CD4-positive, alpha-beta T cell treated with Interleukin-2 at 100 ng/mL for 4 hours (primary cell): ENCODE measurements around the gene COASY.
A peak's percentile ranks its signal among the peaks of the same experiment; 100 is the strongest.
"Not testable (repeated sequence)": the region's sequence is repeated elsewhere in the genome, so short reads cannot be mapped to it uniquely, and the experiment has no call there.

Experiments used
- DNase-seq: peaks from one replicate; pipeline ENCODE4 v3.0.0-alpha.2; 2020; ENCODE audit warnings: low spot score

COASY gene

DNA sequence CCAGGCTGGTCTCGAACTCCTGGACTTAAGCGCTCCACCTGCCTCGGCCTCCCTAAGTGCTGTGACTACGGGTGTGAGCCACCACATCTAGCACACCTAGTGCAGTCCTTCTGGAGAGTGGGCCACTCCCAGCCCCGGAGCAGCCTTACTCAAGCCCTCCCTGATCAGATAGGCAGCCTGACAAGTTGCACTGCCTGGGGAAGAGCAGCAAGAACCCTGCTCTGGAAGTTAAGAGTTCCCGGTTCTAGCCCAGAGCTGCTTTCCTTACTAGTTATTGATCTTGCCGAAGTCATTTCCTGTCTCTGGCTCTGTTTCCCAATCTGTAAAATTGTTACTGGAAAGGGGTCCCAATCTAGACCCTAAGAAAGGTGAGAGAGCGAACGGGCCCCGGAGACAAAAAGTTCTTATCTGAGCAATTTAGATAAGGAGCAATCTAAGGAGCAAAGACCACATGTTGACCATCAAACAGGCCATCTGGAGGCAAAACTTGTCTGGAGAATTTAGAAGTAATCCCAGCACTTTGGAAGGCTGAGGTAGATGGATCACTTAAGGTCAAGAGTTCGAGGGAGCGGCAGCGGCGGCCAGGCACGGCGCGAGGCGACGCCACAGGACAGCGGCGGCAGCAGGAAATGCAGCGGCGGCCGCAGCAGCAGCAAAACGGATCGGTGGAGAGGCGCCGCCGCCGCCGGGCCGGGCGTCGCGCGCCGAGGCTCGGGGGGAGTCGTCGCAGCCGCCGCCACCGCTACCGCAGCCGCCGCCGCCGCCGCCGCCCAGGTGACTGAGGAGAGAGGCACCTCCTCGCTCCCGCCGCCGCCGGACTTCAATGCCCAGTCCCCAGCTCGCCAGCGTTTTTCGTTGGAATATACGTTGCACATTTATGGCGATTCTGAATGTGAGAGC is 30.2 kb upstream of the COASY start:
- peak; percentile 45 for DNase-seq

DNA sequence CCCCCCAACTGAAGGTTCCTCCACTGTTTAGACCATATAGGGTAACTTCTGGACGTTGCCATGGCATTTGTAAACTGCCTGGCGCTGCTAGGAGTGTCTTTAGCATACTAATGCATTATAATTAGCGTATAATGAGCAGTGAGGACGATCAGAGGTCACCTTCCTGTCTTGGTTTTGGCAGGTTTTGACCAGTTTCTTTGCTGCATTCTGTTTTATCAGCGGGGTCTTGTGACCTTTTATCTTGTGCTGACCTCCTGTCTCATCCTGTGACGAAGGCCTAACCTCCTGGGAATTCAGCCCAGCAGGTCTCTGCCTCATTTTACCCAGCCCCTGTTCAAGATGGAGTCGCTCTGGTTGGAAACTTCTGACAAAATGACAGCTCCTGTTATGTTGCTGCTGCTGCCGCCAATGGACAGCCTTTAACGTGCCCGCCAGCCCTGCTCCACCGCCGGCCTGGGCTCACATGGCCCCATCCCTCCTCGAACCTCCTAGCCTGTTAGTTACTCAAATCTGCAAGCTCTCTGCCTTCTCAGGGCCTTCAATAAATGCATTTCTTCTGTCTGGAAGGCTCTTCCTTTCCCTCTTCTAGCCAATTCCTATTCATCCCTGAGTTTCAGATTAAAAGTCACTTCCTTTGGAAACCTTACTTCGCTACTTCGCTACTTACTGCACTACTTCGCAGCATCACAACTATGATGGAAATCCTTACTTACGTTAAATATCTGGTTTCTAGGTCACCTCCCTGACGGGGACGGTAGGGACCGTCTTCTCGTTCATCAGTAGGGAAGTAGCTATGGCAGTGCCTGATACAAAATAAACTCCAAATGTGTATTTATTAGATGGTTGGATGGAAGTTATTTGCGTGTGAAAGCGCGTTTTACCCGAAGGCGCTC is 26.5 kb upstream of the COASY start:
- no peak for DNase-seq

DNA sequence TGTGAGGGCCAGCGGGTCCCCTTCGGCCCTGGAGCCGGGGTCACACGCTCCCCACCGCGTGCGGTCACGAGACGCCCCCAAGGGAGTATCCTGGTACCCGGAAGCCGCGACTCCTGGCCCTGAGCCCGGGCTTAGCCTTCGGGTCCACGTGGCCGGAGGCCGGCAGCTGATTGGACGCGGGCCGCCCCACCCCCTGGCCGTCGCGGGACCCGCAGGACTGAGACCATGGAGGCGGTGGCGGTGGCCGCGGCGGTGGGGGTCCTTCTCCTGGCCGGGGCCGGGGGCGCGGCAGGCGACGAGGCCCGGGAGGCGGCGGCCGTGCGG is 25.9 kb upstream of the COASY start, which contains the start of gene NAGLU:
TSS of gene NAGLU (plus strand) at position 194 of the 324 bp plus-strand sequence. CDS start at position 226, 32 bp downstream.
- peak; percentile 80 for DNase-seq

DNA sequence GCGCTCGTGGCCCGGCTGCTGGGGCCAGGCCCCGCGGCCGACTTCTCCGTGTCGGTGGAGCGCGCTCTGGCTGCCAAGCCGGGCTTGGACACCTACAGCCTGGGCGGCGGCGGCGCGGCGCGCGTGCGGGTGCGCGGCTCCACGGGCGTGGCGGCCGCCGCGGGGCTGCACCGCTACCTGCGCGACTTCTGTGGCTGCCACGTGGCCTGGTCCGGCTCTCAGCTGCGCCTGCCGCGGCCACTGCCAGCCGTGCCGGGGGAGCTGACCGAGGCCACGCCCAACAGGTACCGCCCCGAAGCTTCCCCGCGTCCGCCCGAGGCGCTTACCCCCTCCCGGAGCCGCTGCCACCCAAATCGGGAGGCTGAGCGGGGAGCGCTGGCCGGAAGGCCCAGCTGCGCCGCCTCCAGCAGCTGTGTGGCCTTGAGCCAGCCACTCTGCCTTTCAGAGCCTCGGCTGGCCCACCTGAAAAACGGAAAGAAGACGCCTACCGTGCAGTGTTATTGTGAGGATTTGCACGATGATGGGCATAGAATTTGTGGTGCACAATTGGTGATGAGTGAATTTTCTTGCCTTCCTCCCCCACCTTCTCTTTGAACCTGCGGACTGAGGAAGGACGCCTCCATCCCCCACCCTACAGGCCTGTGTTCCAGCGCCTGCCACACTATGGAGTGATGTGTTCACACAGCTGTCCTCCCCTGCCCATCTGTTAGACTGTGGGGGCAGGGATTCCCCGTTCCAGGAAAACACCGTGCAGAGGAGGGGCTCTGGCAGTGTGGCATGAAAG is 25.4 kb upstream of the COASY start:
- peak; percentile 61 for DNase-seq

DNA sequence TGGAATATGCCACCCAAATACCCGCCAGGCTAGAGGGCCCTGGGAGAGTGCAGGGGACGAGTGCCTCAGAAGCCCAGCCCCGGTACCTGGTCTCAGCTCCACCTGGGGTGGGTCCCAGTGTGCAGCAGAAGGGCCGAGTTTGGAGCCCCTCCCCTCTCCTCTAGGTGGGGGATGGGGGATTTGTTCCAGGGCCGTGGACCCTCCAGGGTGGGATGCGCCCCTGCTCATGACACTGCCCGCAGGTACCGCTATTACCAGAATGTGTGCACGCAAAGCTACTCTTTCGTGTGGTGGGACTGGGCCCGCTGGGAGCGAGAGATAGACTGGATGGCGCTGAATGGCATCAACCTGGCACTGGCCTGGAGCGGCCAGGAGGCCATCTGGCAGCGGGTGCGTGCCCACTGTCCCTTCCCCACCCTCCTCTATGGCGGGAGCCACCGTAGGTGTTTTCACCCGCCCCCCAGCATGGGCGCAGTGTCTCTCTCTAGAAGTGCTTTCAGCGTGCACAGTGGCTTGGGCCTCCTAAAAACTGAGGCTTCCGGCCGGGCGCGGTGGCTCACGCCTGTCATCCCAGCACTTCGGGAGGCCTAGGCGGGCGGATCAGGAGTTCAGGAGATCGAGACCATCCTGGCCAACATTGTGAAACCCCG is 24.7 kb upstream of the COASY start:
- DNase-seq, result no peak

DNA sequence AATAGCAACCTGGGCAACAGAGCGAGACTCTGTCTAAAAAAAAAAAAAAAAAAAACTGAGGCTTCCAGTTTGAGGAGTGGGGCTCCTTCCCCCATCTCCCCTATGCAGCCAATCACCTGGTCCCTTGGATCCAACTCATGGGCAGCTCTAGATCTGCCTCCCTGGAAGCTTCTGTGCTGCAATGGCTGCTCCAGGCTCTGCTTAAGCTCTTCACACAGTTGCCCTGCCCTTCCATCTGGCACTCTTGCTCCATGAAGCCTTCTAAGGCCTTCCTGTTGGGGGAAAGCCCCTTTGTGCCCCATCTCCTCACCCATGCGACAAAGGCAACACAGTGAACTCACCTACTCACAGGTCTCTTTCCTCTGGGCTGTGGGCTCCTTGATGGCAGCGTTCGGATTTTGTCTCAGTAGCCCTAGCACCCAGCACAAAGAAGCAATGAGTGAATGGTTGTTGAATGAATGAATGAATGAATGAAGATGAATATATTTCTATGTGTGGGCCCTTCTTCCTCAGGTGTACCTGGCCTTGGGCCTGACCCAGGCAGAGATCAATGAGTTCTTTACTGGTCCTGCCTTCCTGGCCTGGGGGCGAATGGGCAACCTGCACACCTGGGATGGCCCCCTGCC is 24.0 kb upstream of the COASY start:
- no peak for DNase-seq

DNA sequence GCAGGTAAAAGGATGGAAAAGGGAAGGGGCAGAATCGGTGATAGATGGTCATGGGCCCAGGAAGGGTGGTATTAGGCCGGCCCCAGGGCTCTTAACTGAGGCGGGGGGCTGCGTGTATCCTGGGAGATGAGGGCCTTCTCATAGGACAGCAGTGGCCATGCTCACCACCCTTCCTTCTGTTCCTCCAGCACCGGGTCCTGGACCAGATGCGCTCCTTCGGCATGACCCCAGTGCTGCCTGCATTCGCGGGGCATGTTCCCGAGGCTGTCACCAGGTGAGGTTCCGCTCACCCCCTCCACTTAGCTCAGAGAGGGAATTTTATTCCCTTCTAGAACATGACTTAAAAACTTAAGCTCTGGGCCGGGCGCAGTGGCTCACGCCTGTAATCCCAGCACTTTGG is 23.5 kb upstream of the COASY start:
- DNase-seq, result no peak

DNA sequence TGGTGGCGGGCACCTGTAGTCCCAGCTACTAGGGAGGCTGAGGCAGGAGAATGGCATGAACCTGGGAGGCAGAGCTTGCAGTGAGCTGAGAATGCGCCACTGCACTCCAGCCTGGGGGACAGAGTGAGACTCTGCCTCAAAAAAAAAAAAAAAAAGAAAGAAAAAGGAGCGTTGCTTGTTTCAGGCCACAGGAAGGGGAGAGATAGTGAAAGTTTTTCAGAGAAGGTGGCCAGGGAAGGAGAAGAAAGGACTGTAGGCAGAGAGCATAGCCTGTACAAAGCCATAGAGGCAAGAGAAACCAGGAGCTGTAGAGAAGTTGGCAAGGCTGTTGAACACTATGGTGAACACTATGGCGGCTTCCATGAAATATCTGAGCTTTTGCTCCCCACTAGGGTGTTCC is 21.4 kb upstream of the COASY start:
- DNase-seq, result not testable (repeated sequence)

DNA sequence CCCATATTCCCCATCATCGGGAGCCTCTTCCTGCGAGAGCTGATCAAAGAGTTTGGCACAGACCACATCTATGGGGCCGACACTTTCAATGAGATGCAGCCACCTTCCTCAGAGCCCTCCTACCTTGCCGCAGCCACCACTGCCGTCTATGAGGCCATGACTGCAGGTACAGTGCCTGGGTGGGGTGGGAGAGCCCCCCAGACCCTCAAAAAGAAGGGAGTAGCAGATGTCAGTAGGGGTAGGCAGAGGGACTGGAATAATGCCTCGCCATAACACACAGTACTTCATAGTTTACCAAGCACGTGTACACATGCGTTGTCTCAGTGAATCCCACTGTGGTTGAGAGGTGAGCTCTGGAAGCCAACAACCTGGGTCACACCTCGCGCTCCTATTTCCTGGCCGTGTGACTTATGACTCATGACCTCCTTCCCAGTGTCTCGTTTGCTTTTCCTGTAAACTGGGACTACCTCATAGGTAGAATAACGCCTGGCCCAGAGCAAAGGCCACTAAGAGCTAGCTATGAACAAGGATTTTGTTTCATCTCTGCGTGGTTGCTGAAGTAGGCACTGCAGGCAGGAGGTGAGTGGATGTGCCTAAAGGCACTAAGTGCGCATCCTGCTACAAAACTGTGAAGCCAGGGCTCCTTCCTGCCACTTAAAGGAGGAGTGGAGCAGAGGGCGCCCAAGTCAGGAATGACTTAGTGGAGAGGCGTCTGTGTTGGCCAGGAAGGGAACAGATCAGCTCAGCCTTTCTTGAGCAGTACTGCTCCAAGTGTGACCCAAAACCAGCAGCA is 20.7 kb upstream of the COASY start:
- peak; percentile 51 for DNase-seq

DNA sequence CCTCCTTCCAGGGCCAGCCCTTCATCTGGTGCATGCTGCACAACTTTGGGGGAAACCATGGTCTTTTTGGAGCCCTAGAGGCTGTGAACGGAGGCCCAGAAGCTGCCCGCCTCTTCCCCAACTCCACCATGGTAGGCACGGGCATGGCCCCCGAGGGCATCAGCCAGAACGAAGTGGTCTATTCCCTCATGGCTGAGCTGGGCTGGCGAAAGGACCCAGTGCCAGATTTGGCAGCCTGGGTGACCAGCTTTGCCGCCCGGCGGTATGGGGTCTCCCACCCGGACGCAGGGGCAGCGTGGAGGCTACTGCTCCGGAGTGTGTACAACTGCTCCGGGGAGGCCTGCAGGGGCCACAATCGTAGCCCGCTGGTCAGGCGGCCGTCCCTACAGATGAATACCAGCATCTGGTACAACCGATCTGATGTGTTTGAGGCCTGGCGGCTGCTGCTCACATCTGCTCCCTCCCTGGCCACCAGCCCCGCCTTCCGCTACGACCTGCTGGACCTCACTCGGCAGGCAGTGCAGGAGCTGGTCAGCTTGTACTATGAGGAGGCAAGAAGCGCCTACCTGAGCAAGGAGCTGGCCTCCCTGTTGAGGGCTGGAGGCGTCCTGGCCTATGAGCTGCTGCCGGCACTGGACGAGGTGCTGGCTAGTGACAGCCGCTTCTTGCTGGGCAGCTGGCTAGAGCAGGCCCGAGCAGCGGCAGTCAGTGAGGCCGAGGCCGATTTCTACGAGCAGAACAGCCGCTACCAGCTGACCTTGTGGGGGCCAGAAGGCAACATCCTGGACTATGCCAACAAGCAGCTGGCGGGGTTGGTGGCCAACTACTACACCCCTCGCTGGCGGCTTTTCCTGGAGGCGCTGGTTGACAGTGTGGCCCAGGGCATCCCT is 18.5 kb upstream of the COASY start:
- DNase-seq, result no peak

DNA sequence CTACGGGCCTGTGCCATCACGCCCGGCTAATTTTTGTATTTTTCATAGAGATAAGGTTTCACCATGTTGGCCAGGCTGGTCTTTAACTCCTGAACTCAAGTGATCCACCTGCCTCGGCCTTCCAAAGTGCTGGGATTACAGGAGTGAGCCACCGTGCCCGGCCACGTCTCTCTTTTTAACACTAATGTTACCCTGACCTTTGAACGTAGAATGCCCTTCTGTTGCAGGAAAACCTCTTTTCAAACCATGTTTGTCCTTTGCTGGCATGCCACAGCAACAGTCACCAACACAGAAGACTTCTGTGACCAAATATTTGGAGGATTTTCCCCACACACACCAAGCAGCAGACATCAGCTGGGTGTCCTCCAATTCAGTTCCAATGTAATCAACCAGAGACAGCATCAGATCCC is 17.1 kb upstream of the COASY start:
- DNase-seq, result no peak

DNA sequence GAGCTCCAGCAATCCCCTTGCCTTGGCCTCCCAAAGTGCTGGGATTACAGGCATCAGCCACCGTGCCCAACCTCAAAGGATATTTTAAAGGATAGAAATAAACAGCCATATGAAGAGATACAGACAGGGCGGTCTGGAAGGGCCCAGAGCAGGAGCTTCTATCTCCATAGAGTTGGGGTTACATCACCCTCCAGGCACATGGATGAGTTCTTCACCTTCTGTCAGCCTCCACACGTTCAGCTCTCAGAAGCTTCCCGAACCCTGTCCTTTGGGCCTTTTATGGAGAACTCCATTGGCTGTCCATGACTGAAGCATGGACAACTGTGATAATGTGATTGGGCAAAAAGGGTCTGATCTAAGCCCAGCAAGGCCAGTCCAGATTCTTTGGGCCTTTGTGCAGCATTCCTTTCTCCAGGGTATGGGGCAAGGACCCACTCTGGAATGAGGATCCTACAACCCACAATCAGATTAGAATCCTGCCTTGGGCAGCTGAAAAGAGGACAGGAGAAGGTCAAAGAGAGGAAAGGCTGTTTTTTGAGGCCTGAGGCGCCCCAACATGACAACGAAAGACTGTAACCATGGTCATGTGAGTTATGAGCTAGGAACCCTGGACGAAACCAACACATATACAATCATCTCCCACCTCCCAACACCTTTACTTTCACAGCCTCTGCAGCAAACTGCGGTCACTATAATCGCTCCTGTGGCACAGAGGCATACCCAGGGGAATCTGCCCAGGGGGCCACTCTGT is 16.0 kb upstream of the COASY start:
- DNase-seq, result not testable (repeated sequence)

DNA sequence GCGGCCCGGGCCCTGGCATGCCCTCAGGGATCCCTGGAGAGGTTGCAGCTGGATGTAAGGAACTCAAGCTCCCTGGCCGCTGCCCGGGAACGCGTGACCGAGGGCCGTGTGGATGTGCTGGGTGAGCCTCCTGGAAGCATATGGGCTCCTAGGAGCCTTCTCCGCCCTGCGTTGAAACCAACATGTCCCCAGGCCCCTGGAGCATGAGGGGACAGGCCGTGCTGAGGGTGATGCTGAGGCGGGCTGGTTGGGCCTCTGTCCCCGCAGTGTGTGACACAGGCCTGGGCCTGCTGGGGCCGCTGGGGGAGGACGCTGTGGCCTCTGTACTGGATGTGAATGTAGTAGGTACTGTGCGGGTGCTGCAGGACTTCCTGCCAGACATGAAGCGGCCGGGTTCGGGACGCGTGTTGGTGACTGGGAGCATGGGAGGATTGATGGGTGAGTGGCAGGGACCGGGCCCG is 14.9 kb upstream of the COASY start:
- no peak for DNase-seq

DNA sequence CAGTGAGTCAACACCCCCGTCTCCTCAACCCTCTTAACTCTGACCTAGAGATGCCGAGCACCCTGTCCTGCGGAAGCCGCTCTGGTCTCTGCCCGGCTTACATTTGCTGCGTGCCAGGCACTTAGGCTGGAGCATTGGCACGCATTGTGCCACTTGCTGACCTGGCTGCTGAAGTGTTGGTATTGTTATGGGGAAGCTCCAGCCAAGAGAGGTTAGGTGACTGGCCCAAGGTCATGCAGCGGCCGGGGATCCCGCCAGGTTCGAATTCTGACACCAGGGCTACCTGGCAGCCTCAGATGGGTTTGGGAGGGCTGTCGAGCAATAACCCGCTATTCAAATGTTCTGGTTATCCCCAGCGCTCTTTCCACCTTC is 14.3 kb upstream of the COASY start:
- DNase-seq, result no peak

DNA sequence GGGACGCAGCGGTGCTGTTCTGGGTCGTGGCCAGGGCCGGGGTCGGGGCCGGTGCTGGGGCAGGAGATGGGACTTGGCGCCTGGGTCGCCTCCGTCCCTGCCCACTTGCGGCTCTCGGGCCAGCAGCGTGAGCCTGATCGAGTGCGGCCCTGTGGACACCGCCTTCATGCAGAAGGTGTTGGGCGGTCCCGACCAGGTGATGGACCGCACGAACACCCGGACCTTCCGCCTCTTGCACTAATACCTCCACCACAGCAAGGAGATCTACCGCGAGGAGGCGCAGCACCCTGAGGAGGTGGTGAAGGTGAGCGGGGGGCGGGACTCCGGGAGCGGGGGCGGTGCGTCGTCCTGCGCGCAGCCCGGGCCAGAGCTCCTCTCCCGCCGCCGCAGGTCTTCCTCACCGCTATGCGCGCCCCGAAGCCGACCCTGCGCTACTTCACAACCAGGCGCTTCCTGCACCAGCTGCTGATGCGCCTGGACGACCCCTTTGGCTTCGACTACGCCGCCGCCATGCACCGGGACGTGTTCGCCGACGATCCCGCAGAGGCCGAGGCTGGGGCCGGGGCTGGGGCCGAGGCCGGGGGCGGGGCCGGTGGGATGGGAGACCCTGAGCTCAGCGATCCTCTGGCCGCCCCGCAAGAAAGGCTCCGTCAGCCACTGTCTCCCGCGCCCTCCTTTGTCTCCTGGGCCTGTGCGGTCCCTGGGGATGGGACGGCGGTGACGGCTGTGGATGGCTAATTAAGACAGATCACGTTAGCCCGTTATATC is 13.7 kb upstream of the COASY start:
- peak; percentile 75 for DNase-seq

DNA sequence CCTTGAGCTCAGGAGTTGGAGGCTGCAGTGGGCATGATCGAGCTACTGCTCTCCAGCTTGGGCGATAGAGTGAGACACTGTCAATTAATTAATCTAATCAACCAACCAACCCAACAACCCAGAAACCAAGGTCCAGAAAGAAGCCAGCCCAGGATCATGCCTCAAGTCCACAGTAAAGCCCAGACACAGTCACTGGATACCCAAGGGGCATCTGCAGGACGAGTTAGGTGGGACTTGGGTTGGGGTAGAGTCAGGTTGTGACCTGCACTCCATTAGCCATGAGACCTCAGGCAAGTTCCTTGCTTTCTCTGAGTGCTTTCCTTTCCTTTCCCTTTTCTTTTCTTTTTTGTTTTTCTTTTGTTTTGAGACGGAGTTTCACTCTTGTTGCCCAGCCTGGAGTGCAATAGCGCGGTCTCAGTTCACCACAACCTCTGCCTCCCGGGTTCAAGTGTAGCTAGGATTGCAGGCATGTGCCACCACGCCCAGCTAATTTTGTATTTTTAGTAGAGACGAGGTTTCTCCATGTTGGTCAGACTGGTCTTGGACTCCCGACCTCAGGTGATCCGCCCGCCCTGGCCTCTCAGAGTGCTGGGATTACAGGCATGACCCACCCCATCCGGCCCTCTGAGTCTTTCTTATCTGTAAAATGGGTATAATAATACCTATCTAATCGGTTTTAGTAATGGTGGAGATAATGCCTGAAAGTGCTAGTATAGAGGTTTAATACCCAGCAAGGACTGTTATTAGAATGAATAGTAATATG is 12.8 kb upstream of the COASY start:
- no peak for DNase-seq

DNA sequence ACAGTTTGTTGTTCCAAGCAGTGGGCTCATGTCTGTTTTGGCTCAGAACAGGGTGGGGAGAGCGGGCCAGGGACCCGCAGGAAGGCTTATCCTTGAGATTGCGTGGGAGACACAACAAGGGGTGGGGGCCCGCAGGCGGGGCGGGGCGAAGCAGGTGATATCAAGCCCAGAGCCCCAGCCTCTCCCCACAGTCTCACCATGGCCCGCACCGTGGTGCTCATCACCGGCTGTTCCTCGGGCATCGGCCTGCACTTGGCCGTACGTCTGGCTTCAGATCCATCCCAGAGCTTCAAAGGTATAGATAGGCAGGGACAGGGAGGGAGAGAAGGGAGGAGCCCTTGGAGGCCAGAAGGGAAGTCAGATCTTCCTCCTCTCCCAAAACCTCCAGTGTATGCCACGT is 9.2 kb upstream of the COASY start, which contains the start of gene HSD17B1:
TSS of gene HSD17B1 (plus strand) at position 188 of the 400 bp plus-strand sequence. CDS start at position 199, 11 bp downstream.
- not testable (repeated sequence) for DNase-seq
